ENCODE data around the gene CDK1.

Gene CDK1

GRCh38 chr10:60777696-60778213, 523 bp upstream of the CDK1 start:
- no peak for DNase-seq (ENCODE audit: low spot score)

GRCh38 chr10:60778971-60779796, 906 bp downstream of the CDK1 start:
- no peak for DNase-seq (ENCODE audit: low spot score)

DNA sequence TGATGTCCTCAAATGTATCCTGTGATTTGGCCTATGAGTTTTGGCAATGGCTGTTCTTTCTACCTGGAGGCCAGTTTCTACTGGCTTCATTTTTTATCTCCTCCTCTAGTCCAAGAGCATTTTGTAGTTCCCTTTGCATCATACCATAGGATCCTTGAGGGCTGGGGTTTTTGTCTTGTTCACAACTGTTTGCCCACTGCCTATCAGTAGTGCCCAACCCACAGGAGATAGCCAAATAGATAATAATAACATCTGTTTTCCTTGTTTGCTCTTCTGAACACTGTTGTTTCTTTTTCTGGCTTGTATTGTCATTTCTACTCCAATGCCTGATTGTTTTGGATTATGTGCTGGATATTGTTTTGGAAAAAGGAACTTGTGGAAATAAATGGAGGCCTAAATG, 3.4 kb downstream of the CDK1 start:
- no peak for DNase-seq (ENCODE audit: low spot score)

DNA sequence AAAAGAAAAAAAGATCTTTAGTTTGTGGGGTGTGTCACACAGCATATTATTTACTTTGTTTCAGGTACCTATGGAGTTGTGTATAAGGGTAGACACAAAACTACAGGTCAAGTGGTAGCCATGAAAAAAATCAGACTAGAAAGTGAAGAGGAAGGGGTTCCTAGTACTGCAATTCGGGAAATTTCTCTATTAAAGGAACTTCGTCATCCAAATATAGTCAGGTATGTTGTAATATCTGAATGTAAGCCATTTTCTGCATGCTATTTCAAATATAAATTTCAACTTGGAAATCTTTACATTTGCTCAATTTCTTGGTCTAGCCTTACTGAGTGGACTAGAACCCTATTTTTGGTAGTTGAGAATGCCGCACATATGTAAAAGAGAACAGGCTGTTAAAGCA, 6.4 kb downstream of the CDK1 start:
- no peak for DNase-seq (ENCODE audit: low spot score)

DNA sequence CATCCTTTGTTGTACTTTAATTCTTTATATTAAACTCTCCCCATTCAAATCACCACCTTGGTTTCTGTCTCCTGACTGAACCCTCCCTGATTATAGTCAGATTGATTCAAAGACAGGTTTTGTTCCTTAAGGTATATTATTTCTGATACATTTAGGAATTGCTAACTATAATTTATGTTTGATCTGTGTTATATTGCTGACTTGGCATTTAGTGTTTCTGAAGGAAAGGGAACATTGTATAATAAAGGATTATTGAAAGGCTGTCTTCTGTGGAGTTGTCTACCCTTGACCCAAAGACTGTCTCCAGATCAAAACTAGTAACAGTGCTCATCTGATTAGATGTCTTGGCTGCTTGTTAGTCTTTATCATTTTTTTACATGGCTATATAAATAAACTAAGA, 10.3 kb downstream of the CDK1 start:
- DNase-seq (ENCODE audit: low spot score) = no peak

- no peak for DNase-seq (ENCODE audit: low spot score)
These were observed 11.1 kb downstream of the CDK1 start for GRCh38 chr10:60789340-60789739.

- DNase-seq (ENCODE audit: low spot score) = no peak
These were observed 16.7 kb downstream of the CDK1 start for GRCh38 chr10:60794953-60795352.

GRCh38 chr10:60795465-60796202, 17.4 kb downstream of the CDK1 start:
- DNase-seq (ENCODE audit: low spot score) = no peak

DNA sequence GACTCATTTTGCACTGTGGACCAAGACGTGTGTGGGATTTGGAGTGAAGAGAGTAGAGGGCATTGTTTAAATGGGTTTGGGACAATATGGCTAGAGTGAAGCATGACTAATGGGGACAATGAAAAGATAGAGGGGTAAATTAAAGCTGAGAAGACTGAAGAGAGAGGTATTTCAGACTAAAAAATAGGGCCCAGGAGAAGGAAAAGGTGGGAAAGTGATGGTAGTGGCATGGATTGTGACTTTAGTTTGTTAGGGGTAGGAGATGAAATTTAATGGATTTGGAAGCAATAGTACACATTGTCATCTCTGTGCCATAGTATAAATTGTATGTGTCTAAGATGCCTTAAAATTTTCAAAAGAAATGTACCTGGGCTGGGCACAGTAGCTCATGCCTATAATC, 18.2 kb downstream of the CDK1 start:
- DNase-seq (ENCODE audit: low spot score) = no peak

GRCh38 chr10:60797200-60797599, 18.9 kb downstream of the CDK1 start:
- DNase-seq (ENCODE audit: low spot score) = no peak

DNA sequence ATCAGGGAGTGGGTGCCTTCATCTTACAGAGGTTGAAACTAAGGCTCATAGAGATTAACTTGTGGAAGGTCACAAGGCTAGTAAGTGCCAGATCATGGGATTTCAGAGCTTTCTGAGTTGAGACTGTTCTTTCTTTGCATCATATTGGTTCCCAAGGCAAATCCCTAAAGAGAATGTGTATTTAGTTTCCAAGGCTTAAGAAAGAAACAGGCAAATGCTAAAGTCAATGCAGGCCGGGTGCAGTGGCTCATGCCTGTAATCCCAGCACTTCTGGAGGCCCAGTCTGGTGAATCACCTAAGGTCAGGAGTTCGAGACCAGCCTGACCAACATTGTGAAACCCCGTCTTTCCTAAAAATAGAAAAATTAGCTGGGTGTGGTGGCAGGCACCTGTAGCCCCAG, 19.8 kb downstream of the CDK1 start:
- no peak for DNase-seq (ENCODE audit: low spot score)

DNA sequence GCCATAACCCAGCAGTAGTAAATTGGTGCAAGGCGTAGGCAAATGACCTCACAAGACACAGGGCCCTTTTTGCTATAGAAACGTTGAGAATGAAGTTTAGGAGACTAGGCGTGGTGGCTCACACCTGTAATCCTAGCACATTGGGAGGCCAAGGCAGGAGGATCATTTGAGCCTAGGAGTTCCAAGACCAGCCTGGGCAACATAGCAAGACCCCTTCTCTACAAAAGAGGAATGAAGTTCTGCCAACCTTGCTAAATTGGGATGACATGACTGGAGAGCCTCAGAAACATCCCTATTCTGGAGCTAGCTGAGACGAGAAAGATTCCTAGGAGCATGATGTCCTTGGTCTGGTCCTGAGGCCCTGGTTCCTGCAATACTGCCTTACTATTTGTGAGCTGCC, 20.6 kb downstream of the CDK1 start:
- DNase-seq (ENCODE audit: low spot score) = no peak

GRCh38 chr10:60799971-60800650, 21.8 kb downstream of the CDK1 start:
- DNase-seq (ENCODE audit: low spot score) = no peak

DNA sequence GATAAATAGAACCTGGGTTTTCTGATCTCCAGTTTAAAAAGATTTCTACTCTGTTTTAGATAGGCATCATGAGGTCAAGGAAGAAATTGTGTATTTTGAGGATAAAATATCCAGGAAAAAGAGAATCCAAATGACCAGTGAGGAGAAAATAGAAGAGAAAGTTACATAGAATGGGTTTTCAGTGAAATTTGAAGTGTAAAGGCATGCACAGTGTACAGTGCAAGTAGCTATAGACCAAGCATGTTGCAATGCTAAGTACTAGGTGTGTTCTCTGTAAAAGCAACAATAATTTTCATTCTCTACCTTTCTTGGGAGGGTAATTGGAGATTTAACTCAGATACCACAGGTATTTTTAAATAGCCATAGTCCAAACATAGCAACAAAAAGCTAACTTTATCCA, 22.6 kb downstream of the CDK1 start:
- DNase-seq (ENCODE audit: low spot score) = no peak

GRCh38 chr10:60801522-60801921, 23.2 kb downstream of the CDK1 start:
- DNase-seq (ENCODE audit: low spot score) = no peak

GRCh38 chr10:60803433-60803832, 25.2 kb downstream of the CDK1 start:
- no peak for DNase-seq (ENCODE audit: low spot score)

DNA sequence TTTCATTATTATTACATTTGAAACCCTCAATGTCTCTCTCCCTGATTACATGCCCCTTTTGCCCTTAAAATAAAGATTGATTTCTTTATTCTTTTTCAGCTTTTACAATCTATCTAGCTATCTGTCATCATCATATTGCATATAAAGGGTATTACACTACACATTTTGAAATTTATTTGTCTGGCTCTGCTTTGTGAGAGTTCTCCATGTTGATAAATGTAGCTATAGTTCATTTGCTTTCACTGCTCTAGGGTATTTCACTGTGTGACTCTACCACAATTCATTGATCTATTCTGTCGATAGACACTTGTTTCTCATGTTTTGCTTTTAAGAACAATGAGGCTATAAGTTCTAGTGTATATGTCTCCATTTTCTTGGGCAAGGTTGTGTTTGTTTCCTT, 25.6 kb downstream of the CDK1 start:
- no peak for DNase-seq (ENCODE audit: low spot score)

GRCh38 chr10:60806921-60807320, 28.6 kb downstream of the CDK1 start:
- DNase-seq (ENCODE audit: low spot score) = no peak

DNA sequence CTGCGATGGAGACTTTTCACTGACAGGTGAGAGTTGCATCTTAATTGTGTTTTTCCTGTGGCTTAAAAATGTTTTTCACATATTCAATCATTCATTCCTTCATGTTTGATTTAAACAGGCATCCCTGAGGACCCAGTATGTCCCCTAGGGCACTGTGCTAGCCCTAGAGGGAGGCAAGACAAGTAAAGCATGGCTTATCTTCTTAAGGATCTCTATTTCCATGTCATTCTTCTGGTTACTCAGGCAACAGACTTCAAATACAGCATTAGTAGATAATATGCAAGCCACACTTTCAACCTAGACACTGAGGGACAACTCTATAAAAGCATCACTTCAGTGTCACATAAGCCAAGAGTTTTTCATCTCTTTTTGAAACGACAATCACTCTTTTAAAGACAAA, 29.2 kb downstream of the CDK1 start:
- DNase-seq (ENCODE audit: low spot score) = no peak

- no peak for DNase-seq (ENCODE audit: low spot score)
These were observed 29.8 kb downstream of the CDK1 start for GRCh38 chr10:60808036-60808435.

DNA sequence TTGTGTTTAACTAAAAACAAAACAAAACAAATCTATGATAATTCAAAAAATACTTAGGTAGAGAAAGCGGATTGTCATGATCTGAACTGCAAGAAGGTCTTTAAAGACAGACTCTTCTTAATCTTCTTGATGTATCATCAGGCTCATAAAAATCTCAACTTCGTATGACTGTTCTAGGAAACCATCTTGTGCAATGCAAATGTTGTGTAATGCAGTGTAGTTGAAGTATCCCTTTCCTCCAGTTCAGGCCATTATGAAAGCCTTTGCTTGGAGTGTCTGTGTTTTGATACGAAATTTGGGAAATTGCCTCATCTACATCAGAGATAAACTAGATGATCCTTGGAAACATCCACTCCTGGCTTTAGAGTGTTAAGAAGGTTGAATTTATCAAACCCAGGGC, 30.9 kb downstream of the CDK1 start:
- peak; percentile 6 for DNase-seq (ENCODE audit: low spot score)

GRCh38 chr10:60810437-60811182, 32.3 kb downstream of the CDK1 start:
- no peak for DNase-seq (ENCODE audit: low spot score)
